Measurements from ENCODE around the gene CCDC88C. TPM values are rescaled to one million over a fixed set of nuclear protein-coding genes. Genes with fewer than 3 reads are reported as not detected.

The CCDC88C gene
- total RNA-seq, 4 donors from 2014 or later: 3.2 to 32.7 (median 11.0) TPM

- no peak overlapping the region for H3K27ac ChIP-seq
- H3K4me3 ChIP-seq: no peak overlapping the region
- no peaks in the 10 kb centered on the region for H3K27me3 ChIP-seq
- no peaks in the 10 kb centered on the region for H3K4me1 ChIP-seq
- H3K36me3 ChIP-seq: no peaks in the 10 kb centered on the region
- intact Hi-C loops (cut with DNase I; ENCODE audit: low total_unique reads): no loop called here
- no peak for DNase-seq
- H3K9me3 ChIP-seq: no peaks in the 10 kb centered on the region
- TF ChIP-seq, protein P1, sequence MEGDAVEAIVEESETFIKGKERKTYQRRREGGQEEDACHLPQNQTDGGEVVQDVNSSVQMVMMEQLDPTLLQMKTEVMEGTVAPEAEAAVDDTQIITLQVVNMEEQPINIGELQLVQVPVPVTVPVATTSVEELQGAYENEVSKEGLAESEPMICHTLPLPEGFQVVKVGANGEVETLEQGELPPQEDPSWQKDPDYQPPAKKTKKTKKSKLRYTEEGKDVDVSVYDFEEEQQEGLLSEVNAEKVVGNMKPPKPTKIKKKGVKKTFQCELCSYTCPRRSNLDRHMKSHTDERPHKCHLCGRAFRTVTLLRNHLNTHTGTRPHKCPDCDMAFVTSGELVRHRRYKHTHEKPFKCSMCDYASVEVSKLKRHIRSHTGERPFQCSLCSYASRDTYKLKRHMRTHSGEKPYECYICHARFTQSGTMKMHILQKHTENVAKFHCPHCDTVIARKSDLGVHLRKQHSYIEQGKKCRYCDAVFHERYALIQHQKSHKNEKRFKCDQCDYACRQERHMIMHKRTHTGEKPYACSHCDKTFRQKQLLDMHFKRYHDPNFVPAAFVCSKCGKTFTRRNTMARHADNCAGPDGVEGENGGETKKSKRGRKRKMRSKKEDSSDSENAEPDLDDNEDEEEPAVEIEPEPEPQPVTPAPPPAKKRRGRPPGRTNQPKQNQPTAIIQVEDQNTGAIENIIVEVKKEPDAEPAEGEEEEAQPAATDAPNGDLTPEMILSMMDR (IDR thresholded peaks at IDR 0.05): no peak
- TF ChIP-seq POLR2A (IDR thresholded peaks at IDR 0.05): no peak
These were observed 53.7 kb downstream of the CCDC88C start for GRCh38 chr14:91363776-91364523.

DNA sequence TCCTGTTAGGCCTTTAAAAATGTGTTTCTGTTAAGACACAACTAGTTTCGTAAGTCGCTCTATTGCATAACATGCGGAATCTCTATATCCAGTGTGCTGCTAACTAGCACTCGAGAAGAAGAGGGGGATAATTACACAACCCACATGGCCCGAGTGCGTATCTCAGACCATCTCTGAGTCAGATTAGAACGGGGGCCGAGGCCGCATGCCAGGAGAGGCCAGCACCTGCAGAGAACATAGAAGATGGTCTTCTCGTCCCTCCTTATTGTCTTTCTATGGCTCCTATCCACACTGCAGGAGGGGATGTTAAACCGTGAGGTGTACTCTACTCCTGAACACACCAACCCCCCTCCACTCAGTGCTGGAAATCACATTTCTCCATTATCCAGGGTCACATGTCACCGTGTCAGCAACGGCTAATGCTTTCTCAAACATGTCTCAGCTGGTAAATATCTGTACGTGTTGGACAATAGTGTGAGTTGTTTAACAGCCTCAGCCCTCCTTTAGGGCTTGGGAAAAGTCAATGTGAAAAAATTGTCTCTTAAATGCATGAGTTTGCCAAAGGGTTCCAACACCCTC is 56.3 kb downstream of the CCDC88C start:
- no peaks in the 10 kb centered on the region for H3K27me3 ChIP-seq
- no peak overlapping the region for H3K4me3 ChIP-seq
- H3K36me3 ChIP-seq: no peaks in the 10 kb centered on the region
- intact Hi-C loops (cut with DNase I; ENCODE audit: low total_unique reads): no loop called here
- H3K27ac ChIP-seq: no peak overlapping the region
- no peak for DNase-seq
- H3K4me1 ChIP-seq: no peaks in the 10 kb centered on the region
- TF ChIP-seq POLR2A (IDR thresholded peaks at IDR 0.05): no peak
- TF ChIP-seq, protein P1 (IDR thresholded peaks at IDR 0.05): no peak
- H3K9me3 ChIP-seq: no peaks in the 10 kb centered on the region

GRCh38 chr14:91360490-91361232 is 57.0 kb downstream of the CCDC88C start:
- Histone ChIP-seq H3K4me1 (no peaks in the 10 kb centered on the region), H3K4me3 (no peak overlapping the region), H3K36me3 (no peaks in the 10 kb centered on the region), H3K27ac (no peak overlapping the region), H3K27me3 (no peaks in the 10 kb centered on the region), H3K9me3 (no peaks in the 10 kb centered on the region)
- intact Hi-C loops (cut with DNase I; ENCODE audit: low total_unique reads): no loop called here
- no peak for DNase-seq
- TF ChIP-seq POLR2A (IDR thresholded peaks at IDR 0.05): no peak
- TF ChIP-seq, protein P1 (IDR thresholded peaks at IDR 0.05): no peak

DNA sequence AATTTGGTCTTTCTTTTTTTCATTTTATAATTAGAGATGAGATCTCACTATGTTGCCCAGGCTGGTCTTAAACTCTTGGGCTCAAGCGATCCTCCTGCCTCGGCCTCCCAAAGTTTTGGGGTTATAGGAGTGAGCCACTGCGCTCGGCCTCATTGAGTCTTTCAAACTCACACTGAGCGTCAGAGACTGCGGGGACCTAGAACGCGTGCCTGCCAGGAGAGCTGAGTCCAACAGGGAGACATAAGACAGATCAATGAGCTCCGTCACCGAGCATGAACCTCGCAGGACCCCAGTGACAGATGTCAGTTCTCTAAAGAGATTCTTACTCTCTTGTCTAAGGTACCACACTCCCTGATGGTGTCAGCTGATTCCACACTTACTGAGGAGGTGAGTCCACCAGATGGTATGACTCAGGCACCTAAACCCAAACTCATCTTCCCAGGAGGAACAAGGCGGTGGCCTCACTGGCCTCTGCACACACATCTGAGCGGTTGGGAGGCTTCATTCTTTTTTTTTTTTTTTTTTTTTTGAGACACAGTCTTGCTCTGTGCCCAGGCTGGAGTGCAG is 58.9 kb downstream of the CCDC88C start:
- TF ChIP-seq POLR2A (IDR thresholded peaks at IDR 0.05): no peak
- TF ChIP-seq, protein P1 (IDR thresholded peaks at IDR 0.05): no peak
- intact Hi-C loops (cut with DNase I; ENCODE audit: low total_unique reads): no loop called here
- Histone ChIP-seq H3K9me3 (no peaks in the 10 kb centered on the region), H3K4me1 (no peaks in the 10 kb centered on the region), H3K4me3 (no peak overlapping the region), H3K36me3 (no peaks in the 10 kb centered on the region), H3K27me3 (no peaks in the 10 kb centered on the region), H3K27ac (no peak overlapping the region)
- no peak for DNase-seq

DNA sequence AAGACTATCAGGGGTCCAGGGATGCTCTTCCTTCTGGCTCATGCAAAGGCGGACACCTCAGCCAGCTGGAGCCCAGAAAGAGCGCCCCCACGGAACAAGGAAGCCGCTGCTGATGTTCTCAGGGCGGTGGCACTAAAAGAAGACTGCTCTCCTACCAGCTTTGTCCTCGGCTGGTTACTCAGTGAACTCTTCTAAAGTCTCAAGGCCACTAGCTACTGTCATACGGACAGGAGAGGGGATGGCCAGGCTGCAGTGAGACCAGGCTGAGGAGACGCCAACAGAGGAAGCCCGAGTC is 59.6 kb downstream of the CCDC88C start:
- H3K36me3 ChIP-seq: no peaks in the 10 kb centered on the region
- intact Hi-C loops (cut with DNase I; ENCODE audit: low total_unique reads): no loop called here
- H3K4me1 ChIP-seq: no peaks in the 10 kb centered on the region

More for the DNA sequence above, 59.6 kb downstream of the CCDC88C start:
- DNase-seq: no peak
- H3K4me3 ChIP-seq: no peak overlapping the region
- H3K27ac ChIP-seq: no peak overlapping the region
- H3K9me3 ChIP-seq: no peaks in the 10 kb centered on the region
- H3K27me3 ChIP-seq: no peaks in the 10 kb centered on the region
- TF ChIP-seq POLR2A (IDR thresholded peaks at IDR 0.05): no peak
- TF ChIP-seq, protein P1 (IDR thresholded peaks at IDR 0.05): no peak
